GM20431 (cell line): Measurements from ENCODE around the gene DDX39A.
"Not testable (repeated sequence)": the region's sequence is repeated elsewhere in the genome, so short reads cannot be mapped to it uniquely, and the experiment has no call there.

Source experiments
- in situ Hi-C: fragments of 300-500 bp; cut with MseI, MboI; formaldehyde crosslinking; loops from one replicate; pipeline ENCODE4 v1.15.0; 2020; ENCODE audit warnings: low sequenced_read_pairs; ENCODE audit not compliant: unreplicated experiment

Gene DDX39A

DNA sequence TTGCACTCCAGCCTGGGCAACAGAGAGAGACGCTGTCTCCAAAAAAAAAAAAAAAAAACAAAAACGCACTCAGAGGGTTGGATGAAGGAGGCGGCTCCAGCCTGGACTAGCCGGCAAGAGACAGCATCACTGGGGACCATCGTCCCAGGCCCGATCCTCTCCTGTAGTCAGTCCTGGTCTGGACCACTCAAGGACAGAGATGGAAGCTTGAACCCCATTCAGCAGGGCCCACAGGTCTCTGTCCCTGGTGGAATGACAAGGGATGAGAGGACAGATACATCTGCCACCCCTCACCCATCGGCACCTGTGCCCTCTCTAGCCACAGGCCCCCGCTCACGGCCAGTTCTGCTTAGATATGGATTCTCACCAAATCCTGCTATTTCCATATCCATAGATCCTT lies 23.9 kb downstream of the DDX39A start:
- in situ Hi-C loops, result no loop called here

DNA sequence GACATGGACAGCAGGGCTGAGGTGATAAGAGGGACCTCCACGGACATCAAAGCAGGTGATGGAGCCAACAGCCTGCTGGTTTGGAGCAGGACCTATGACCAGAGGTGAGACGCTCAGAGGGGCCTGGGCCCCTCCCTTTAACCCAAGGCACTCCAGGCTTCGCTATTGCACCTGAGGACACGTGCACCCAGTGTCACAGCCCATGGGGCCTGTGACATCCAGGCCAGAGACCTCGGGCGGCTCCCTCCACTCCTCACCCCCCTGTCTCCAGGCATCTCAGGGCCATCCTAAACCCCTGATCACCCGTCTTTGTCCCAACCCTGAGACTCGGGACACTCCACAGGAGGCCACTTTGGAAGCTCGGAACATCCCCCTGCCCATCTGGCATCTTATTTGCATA lies 25.0 kb downstream of the DDX39A start:
- in situ Hi-C loops, result no loop called here

DNA sequence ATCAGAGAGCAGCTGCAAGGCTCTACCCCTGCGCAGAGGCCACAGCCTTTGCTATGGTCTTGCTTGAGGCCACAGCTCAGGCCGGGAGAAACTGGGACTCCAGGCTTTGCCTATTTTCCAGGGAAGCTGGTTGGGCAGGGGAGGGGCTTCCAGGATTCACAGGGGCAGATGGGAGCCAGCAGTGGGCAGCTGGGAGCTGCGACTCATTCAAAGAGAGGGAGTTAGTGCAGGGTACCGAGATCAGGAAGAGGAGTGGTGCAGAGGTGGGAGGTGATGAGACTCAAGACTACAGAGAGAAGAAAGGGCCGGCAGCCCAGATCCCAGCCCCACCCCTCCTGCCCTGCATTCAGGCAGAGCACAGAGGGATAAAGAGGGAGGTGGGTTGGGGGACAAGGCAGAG lies 25.8 kb downstream of the DDX39A start:
- in situ Hi-C loops, result no loop called here

DNA sequence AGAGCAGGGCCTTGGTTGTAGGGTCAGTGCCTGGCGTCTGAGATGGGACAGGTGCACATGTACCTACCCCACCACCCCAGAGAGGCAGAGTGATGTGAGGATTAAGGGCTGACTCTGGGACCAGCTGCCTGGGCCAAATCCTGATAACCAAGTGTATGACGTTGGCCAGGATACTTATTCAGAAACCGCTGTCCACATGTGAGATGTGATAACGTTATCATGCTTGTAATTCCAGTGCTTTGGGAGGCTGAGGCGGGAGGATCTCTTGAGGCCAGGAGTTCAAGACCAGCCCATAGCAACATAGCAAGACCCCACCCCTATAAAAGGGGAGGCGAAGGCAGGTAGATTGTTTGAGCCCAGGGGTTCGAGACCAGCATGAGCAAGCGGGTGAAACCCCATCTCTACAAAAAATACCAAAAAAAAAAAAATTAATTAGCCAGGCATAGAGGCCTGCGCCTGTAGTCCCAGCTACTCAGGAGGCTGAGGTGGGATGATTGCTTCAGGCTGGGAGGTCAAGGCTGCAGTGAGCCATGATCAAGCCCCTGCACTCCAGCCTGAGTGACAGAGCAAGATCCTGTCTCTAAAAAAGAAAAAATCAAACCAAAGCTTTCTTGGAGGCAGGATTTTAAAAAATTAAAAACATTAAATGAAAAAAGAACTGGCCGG lies 27.9 kb downstream of the DDX39A start:
- in situ Hi-C loops, result no loop called here

DNA sequence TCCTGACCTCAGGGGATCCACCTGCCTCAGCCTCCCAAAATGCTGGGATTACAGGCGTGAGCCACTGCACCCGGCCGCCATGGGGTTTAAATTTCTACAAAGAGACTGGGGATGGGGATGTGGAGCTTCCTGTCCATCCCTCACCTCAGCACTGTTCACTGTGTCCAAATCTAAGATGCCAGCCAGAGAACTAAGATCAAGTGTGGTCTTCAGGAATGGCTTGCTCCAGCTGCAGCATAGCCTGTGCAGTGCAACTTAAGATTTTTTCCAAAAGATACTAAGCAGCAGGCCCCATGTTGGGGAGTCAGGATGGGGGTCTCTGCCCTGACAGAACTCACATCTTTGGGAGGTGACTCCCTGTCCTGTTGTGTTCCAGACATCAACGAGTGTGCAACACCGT lies 28.6 kb downstream of the DDX39A start:
- in situ Hi-C loops, result no loop called here

DNA sequence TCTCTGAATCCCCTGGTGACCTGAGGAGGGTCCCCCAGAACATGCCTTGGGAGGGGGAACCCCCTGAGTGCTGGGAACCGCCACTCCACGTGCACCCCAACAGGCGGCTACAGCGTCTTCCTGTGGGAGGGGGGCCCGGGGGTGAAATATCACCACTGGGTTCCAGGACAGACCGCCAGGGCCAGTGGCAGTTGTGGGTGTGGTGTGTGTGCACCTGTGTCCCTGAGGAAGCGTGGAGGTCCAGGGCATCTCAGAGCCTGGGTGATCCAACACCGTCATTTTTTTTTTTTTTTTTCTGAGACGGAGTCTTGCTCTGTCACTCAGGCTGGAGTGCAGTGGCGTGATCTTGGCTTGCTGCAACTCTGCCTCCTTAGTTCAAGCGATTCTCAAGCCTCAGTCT lies 33.6 kb downstream of the DDX39A start:
- in situ Hi-C loops, result no loop called here

DNA sequence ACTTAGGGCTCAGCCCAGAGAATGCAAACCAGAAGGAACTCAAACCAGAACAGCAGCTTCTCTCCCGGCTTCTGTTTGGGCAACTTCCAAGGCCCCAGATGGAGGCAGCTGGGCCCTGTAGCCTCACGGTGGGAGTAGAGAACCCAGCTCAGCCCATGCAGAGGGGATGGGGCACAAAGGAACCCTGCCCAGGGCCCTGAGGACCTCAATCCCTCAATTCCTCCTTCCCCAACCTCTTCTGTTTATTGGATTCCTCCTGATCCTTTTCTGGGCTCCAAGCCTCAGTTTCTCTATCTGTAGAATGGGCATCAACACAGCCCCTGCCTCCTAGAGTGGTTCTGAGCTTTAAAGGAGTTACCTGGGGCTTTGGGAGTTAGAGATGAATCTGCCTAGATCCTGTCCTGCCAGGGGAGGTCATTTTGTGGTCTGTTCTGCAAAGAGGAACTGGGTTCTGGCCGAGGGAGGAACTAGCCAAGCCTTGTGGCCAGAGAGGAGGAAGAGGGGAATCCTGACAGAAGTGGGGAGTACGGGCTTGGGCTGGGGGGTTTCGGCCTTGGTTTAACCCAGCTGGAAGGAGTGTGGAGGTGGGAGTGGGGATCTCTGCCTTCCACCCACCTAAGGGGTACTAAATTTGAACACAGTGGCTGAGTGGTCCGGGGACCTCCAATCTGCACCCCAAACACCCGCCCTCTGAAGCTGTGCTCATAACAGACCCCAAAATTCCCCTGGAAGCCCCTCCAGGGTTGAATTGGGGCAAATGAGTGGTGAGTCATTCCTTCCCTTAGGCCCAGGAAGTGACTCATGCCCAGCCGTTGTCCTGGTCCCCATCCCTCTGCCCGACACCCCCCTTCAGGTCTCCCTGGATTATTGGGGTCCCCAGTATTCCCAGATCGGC lies 35.2 kb downstream of the DDX39A start:
- in situ Hi-C loops, result no loop called here

DNA sequence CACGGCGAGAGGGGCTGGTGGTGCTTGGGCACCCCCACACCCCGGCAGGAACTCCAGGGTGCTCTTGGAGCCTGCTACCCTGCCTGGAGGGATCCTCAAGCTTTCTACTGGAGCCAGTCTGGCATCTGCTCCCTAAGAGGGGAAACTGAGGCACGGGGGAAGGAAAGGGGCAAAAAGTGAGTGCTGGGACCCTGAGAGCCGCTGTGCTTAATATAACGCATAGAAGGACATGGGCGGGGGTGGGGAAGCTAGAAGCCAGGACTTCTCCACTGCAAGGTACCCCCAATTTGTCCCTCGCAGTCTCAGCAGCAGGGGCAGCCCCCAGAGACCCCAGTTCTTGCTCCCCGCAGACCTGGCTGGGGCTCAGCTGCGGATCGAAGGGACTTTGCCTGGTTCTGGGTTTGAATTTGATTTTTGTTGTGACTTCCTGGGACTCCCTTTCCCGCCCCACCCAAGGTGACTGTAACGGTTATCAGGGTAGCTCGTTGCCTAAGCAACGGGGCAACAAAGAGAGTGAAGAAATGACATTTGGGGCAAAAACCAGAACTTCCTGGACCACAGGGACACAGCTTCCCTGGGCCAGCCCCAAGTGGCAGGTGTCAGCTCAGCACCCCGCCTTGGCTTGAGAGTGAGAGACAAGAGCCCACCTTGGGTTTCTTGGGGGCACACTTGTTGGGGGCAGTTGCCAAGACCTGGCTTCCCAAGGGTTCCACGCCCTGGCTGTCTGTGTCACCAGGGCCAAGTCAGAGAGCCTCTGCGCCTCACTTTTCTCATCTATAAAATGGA lies 37.3 kb downstream of the DDX39A start:
- in situ Hi-C loops, result no loop called here

DNA sequence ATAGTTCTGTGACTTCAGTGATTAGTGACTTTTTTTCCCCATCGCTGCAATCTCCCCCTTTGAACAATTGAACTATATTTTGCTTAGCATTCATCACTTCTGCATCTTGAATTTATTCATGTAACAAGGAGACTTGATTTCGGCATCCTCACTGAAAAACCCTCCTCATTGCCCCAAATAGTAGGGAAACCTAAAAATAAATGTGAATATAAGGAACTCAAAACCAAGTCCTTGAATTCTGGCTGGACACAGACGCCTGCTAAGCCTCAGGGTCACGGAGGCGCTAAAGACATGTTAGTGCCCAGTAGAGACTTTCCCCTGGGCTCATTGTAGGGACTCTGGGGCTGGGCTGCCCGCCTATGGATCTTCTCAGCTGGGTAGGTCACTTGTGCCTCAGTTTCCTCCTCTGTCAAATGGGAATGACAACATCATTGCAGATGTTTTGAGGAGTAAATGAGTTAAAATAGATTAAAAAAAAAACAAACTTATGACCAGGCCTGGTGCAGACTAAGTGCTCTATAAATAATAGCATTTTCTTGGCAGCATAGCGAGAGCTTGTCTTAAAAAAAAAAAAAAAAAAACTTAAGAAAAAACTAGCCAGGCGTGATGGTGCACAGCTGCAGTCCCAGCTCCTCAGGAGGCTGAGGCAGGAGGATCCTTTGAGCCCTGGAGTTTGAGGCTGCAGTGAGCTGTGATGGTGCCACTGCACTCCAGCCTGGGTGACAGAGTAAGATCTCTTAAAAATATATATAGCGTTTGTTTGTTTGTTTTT lies 39.7 kb downstream of the DDX39A start:
- in situ Hi-C loops, result no loop called here

DNA sequence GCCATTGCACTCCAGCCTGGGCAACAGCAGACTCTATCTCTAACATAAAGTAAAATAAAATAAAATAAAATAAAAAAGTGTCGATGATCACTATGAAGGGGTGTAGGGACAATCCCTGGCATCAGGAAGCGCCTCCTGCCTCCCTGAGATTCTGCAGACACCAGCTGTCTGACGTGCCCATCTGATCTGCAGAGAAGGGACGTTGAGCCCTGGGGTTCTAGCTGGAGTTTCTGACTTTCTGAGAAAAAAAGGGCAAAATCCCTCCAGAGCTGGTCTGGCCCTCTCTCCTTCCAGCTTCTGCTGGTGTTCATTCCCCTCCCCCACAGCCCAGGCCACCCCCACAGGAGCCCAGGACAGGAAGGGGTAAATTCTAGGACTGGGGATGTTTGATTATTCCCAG lies 40.3 kb downstream of the DDX39A start:
- in situ Hi-C loops, result no loop called here

DNA sequence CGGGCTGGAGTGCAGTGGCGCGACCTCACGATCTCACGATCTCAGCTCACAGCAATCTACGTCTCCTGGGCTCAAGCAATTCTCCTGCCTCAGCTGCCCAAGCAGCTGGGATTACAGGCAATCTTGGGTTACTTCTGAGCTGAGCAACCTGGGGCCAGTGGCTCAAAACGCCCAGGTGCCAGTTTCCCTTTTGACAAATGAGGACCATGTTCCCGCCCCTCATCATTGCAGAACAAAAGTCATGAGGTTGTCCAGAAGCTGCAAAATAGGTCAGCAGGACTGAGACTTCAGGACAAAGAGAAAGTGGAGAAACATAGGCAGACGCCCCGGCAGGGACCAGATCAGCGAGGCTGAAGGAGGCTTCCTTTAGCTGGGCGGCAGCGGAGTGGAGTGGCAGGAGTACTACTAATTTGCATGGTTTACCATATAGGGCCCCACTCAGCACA lies 41.2 kb downstream of the DDX39A start:
- in situ Hi-C loops, result no loop called here

DNA sequence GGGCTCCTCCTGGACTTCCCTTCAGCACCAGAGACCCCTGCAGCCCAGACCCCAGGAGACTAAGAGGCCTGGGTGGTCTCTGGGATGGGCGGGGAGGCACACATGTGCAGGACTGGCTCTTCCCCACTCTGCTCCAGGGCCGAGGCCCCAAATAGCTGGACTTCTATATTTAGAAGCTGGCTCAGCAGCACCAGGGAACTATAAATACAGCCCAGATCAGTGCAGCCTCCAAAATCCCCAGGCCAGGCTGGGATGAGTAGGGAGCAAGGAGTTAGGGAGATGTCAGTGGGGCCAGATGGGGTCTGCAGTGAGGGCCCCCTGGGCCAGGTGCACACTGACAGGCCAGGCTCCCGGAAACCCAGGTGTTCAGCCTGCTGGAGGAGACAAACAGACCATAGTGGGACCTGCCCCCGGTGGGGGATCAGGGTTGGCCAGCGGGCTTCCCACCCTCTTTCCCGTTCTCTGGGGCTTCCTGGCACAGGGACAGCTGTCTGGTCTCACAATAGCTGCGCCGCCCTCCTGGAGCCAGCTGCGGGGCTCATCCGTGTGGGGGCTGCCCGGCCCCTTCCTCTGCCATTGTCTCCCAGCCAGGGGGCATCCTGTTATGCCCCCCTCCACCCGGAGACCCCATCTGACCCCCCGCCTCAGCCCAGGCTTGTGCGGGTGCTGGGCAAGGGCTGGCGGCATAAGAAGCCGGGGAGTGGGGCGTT lies 43.4 kb downstream of the DDX39A start:
- in situ Hi-C loops, result no loop called here

DNA sequence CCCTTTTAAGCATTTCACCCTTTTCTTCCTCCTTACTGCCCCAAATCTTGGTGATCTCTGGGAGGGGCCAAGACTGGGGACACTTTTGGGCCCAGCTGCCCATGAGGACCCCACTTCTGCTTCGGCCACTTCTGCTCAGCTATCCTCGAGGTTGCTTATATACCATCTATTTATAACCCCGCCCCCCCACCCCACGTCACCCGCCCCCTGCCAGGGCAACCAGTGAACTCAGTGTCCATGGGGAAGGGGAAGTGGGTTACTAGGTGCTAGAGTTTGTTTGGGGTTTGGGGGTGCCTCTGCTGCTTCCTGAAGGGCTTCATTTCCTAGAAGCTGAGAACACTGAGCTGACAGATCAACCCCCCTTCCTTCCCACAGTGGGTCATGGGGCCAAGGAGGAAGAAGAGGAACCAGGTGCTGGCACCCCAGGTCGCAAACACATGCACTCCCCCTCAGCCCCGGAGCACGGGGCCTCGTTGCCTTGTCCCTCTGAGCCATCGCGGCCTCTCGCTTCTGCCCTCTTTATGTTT lies 44.0 kb downstream of the DDX39A start:
- in situ Hi-C loops, result no loop called here

DNA sequence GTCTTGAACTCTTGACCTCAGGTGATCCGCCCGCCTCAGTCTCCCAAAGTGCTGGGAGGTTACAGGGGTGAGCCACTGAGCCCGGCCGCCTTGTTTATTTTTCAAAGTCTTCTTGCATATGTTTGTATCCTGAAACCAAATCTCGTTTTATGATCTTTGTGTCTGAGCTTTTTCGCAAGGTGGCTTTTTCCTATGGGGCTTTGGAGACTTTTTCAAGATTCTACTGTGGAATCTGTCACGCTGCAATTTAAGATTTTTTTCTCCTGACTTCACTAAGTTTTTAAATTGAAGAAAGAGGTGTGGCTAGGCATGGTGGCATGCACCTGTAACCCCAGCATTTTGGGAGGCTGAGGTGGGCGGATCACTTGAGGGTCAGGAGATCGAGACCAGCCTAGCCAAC lies 44.8 kb downstream of the DDX39A start:
- in situ Hi-C loops, result not testable (repeated sequence)

DNA sequence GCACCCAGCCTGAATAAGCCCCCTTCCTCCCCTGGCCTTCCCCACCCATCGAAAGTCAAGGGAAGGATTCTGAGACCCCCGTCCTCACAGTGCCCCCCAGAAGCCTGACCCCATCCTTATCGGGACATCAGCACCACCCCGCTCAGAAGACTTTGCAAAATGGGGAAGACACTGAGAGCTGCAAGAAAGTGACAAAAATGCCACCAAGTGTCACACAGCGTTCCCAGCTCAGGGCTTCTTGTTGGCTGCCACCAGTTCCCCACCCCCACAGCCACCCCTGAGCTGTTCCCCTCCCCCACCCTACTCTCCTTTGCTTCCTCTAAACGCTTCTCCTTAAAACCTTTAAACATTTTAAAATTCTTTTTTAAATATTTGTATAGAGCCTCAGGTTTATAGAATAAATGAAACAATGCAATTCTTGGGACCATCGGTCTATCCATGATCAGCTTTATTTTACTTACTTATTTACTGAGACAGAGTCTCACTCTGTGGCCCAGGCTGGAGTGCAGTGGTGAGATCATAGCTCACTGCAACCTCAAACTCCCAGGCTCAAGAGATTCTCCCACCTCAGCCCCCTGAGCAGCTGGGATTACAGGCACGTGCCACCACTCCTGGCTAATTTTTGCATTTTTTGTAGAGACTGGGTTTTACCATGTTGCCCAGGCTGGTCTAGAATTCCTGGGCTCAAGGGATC lies 46.6 kb downstream of the DDX39A start:
- in situ Hi-C loops, result not testable (repeated sequence)

DNA sequence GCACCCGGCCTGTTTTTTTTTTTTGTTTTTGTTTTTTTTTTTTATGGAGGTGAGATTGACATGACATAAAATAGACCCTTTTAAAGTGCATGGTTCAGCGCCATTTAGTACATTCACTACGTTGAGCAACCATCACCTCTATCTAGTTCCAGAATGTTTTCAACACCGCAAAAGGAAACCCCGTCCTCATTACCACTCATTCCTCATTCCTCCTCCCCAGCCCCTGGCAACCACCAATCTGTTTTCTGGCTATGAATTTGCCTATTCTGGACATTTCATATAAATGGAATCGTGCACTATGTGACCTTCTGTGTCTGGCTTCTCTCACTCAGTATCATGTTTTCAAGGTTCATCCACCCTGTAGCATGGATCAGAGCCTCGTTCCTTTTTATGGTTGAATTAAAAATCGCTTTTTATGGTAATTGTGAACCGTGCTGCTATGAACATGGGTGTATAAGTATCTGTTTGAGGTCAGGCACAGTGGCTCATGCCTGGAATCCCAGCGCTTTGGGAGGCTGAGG lies 47.8 kb downstream of the DDX39A start:
- in situ Hi-C loops, result no loop called here

DNA sequence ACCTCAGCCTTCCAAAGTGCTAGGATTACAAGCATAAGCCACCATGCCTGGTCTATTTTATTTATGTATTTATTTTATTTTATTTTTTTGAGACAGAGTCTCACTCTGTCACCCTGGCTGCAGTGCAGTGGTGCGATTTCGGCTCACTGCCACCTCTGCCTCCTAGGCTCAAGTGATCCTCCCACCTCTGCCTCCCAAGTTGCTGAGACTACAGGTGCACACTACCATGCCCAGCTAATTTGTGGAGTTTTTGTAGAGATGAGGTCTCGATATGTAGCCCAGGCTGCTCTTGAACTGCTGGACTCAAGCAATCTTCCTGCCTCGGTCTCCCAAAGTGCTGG lies 48.2 kb downstream of the DDX39A start:
- in situ Hi-C loops, result no loop called here

DNA sequence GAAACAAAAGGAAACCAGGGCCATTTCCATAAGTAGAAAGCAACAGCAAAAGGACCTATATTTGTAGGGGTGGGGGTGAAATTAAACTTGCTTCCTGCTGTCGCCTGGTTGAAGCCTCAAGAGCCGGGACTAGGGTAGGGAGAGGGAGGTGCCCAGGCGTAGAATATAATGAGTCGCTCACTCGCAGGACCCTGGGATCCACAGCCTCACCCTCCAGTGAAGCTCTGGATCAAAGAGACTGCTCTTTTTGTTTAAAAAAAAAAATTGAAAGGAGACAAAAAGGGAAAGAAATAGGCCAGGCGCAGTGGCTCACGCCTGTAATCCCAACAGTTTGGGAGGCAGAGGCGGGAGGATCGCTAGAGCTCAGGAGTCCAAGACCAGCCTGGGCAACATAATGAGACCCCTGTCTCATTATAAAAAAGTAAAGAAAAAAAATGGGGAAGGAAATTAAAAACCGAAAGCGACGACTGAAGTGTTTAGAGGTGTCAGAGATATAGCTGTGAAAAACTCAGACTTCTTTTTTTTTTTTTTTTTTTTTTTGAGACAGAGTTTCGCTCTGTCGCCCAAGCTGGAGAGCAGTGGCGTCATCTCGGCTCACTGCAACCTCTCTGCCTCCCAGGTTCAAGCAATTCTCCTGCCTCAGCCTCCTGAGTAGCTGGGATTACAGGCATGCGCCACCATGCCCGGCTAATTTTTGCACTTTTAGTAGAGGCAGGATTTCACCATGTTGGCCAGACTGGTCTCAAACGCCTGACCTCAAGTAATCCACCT lies 48.8 kb downstream of the DDX39A start:
- in situ Hi-C loops, result no loop called here
